ENCODE data around the gene THAP8. TPM values are rescaled to one million over a fixed set of nuclear protein-coding genes. Genes with fewer than 3 reads are reported as not detected.
"Not testable (repeated sequence)": the region's sequence is repeated elsewhere in the genome, so short reads cannot be mapped to it uniquely, and the experiment has no call there.

The THAP8 gene
- total RNA-seq, 1 donor from 2014 or later: 12.9 TPM

DNA sequence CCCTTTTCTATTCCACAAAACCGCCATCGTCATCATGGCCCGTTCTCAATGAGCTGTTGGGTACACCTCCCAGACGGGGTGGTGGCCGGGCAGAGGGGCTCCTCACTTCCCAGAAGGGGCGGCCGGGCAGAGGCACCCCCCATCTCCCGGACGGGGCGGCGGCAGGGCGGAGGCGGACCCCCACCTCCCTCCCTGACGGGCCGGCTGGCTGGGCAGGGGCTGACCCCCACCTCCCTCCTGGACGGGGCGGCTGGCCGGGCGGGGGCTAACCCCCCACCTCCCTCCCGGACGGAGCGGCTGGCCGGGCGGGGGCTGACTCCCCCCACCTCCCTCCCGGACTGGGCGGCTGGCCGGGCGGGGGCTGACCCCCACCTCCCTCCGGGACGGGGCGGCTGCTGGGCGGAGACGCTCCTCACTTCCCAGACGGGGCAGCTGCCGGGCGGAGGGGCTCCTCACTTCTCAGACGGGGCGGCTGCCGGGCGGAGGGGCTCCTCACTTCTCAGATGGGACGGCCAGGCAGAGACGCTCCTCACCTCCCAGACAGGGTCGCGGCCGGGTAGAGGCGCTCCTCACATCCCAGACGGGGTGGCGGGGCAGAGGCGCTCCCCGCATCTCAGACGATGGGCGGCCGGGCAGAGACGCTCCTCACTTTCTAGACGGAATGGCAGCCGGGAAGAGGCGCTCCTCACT is 14.9 kb upstream of the THAP8 start:
- not testable (repeated sequence) for DNase-seq (ENCODE audit: low spot score)

GRCh38 chr19:36067681-36068080 is 13.6 kb upstream of the THAP8 start:
- DNase-seq (ENCODE audit: low spot score): no peak

DNA sequence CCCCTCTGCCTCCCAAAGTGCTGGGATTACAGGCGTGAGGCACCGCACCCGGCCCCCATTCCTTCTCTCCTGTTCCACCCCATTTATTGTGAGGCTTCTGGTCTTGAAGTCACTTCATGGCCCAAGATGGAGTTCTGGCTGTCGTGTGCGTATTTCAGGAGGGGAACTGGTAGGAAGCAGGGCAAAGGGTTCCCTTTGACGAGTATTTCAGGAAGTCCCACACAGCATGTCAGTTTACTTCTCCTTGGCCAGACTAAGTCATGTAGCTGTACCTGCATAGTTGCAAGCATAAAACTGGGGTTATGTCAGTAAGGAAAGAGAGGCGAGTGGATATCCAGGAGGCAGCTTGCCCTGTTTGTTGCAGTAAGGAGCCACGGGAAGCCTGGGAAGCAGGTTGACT is 10.7 kb upstream of the THAP8 start:
- no peak for DNase-seq (ENCODE audit: low spot score)

DNA sequence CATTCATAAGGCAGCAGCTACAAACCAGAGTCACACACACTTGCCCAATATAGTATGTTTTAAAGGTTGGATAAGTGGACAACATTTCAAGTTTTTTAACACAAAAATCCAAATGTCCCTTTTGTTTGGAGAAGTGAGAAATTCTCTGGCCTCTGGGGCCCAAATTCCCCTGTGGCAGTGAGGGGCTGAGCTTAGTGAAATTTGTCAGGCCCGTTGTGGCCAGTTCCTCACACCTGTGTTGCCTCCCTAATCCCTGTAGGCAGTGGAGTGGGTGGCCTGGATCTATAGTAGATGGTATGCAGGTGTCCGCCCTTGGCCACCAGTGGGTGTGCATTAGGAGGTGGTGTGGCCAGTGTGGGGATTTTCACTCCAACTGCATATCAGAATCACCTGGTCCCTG is 7.3 kb upstream of the THAP8 start:
- DNase-seq (ENCODE audit: low spot score): no peak

DNA sequence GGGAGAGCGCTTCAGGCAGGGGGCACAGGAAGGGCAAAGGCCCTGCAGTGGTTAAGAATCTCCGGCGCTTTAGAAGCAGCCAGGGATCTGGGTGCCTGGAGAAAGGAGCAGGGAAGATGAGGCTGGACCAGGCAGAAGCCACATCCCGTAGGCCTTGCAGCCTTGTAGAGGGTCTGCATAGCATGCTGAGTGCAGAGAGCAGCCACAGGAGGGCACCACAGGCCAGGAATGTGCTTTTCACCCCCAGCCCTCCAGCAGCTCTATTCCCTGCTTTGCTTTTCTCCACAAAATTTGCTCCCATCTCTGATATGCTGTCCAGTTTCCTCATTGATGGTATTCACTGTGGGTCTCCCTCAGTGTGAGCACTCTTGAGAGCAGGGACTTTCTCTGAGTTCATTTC is 6.3 kb upstream of the THAP8 start:
- DNase-seq (ENCODE audit: low spot score): no peak

- no peak for DNase-seq (ENCODE audit: low spot score)
Observed at GRCh38 chr19:36059180-36059910, 5.3 kb upstream of the THAP8 start.

DNA sequence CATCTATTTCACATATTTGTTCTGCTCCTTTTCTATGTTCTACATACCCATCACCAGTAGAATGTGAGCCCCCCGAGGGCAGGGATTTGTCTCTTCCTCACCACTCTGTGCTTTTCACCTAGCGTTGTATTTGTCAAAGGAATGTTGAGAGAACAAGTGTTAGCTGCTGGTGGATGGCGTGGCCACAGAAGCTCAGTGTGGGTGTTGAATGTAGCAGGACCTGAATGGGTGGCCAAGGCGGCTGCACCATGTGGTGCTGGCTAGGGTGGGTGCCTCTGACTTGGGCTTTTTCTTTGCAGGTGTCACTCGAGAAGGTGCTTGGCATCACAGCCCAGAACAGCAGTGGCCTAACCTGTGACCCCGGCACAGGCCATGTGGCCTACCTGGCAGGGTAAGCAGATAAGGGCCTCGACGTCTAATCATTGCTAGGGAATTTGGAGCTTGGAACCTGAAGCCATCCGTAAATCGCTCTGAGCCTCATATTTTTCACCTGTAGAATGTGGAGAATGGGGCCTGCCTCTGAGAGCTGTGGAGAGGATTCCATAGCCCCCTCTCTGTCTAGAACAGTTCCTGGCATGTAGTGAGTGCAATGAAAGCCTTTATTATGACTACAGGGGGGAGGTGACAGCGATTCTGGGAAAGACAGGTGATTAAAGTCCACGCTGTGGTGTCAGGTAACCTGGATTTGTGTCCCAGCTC is 4.5 kb upstream of the THAP8 start:
- no peak for DNase-seq (ENCODE audit: low spot score)

GRCh38 chr19:36054733-36055686 is 925 bp upstream of the THAP8 start, which contains the start of gene WDR62:
Gene WDR62 (plus strand): TSS chr19:36054897. CDS start chr19:36054972, 75 bp downstream.
- DNase-seq (ENCODE audit: low spot score): peak; percentile 94

DNA sequence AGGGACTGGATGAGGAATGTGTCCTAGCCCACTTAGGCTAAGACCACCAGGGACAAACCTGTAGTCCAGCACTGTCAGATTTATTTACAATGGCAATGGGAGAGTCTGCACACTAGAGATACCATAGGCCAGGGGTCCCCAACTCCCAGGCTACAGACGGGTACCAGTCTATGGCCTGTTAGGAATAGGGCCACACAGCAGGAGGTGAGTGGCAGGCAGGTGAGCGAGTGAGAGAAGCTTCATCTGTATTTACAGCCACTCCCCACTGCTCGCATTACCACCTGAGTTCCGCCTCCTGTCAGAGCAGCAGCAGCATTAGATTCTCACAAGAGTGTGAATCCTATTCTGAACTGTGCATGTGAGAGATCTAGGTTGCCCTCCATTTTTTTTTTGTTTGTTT is 2.4 kb downstream of the THAP8 start:
- no peak for DNase-seq (ENCODE audit: low spot score)

DNA sequence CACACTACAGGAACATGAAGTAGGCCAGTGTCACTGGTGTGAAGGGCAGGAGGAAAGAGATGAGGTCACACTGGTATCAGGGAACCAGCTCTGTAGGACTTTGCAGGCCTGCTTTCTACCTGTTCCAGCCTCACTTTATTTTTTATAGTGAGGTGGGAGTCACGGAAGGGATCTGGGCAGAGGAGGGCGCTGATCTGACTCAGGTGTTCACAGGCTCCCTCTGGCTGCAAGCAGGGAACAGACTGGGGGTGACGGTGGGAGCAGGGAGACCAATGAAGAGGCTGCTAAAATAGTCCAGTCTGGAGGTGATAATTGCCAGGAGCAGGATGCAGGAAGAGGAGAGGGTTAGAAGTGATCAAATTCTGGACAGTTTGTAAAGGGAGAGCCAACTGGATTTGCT is 2.8 kb downstream of the THAP8 start:
- DNase-seq (ENCODE audit: low spot score): no peak

DNA sequence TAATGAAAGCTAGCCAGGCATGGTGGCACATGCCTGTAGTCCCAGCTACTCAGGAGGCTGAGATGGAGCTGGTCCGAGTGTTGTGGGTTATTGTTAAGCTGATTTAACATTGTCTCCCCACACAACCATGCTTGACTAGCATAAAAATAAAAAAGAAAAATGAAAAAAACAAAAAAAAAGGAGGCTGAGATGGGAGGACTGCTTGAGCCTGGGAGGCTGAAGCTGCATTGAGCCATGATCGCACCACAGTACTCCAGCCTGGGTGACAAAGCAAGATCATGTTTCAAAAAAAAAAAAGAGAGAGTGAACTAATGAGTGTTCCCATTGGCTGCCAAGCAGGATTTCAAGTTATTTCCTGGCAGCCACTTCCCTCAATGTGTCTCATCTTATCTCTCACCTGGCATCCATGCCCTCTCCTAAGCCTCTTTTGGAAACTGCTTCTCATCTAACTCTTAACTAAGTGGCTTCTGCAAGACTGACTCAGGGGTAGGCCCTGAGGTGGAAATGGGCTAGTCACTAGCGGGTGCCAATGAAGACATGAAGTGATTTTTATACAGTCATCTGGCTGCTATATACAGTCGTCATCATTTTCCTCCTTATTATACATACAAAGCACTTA is 4.9 kb downstream of the THAP8 start:
- DNase-seq (ENCODE audit: low spot score): no peak

DNA sequence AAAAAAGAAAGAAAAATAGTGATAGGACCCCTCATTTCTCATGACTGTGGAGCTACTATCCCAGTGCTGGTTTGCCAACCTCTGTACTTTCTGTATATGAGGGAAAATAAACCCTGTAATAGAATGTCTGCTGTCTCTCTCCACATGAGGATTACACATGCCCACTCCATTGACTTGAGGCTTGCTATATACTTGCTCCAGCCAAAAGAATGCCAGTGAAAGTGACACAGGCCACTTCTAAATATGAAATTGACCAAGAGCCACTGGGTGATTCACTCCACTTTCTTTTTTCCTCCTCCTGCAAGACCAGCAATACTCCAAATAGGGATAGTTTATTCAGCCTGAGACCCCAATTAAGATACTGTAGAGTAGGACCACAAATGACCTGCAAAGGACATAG is 6.2 kb downstream of the THAP8 start:
- no peak for DNase-seq (ENCODE audit: low spot score)

GRCh38 chr19:36046443-36047050 is 7.5 kb downstream of the THAP8 start:
- DNase-seq (ENCODE audit: low spot score): no peak

- DNase-seq (ENCODE audit: low spot score): no peak
Observed at GRCh38 chr19:36043952-36044351, 10.1 kb downstream of the THAP8 start.

DNA sequence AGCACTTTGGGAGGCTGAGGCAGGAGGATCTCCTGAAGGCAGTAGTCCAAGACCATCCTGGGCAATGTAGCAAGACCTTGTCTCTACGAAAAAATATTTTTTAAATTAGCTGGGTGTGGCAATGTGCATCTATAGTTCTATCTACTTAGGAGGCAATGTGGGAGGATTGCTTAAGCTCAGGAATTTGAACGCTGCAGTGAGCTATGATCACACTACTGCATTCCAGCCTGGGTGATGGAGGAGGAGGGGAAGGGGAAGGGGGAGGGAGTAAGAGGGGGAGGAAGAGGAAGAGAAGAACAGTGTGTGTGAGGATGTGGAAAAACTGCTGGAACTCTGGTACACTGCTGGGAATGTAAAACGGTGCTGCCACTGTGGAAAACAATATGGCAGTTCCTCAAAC is 12.3 kb downstream of the THAP8 start:
- peak; percentile 31 for DNase-seq (ENCODE audit: low spot score)

DNA sequence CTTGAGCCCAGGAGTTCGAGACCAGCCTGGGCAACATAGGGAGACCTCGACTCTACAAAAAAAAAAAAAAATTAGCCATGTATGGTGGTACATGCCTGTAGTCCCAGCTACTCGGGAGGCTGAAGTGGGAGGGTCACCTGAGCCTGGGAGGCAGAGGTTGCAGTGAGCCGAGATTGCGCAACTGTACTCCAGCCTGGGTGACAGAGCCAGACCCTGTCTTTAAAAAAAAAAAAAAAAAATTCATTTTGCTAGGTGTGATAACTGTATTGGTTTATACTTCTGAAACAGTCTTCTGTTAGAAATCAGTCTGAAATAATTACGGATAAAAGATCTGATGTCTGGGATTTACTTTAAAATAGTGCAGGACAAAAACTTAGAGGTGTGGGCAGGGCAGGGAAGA is 13.0 kb downstream of the THAP8 start:
- not testable (repeated sequence) for DNase-seq (ENCODE audit: low spot score)

DNA sequence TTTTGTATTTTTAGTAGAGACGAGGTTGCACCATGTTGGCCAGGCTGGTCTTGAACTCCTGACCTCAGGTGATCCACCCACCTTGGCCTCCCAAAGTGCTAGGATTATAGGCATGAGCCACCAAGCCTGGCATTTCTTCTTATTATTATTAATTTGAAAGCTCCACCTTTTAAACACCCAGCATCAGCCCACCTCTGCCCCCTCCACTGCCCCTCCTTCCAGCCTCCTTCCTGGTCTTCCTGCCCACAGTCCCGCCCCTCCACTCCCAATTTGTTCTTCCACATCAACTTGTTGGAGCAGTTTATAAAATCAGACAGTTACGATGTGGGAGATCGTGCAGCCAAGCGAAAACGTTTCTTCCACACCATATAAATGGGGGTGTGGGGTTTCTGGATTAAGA is 13.6 kb downstream of the THAP8 start:
- DNase-seq (ENCODE audit: low spot score): no peak

DNA sequence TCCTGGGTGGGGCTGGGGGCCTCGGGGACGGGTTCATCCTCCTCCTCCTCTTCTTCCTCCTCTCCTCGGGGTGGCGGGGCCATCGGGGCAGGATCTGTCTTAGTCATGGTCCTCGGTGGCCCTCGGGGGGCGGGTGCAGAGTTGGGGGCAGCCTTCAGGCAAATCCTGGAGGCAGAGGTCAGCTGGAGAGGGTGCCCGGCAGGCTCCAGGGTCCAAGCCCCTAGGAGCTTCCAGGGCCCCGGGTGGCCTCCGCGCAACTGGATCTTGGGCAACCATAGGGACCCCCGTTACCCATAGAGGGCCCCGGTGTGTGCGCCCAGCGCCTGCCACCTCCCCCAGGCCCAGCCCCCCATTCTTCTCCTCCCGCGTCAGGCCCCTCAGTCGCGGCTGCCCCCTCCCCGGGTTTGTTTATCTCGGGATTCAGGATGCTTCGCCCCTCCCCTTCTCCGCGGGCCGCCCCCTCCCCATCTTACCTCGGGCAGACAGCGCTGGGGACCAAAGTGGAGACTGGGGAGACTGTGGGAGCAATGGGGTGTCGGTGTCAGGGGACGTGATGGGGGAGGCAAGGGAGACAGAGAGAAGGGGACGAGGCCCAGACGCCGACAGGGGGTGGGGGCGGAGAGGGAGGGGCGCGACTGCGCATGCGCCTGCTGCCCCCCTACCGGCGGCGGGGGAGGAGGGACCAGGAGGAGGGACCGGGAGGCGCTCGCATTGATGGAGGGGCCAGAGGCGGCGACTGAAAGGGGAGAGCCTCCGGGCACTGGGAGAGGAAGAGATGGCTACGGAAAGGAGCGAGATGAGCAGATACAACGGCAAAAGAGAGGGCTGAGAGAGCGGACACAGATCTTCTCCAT is 21.6 kb downstream of the THAP8 start, which contains the start of gene CLIP3:
TSS of gene CLIP3 (minus strand) at position 623 of the 854 bp plus-strand sequence. CDS start at position 107, 516 bp downstream.
- peak; percentile 51 for DNase-seq (ENCODE audit: low spot score)

- DNase-seq (ENCODE audit: low spot score): no peak
Observed at GRCh38 chr19:36031308-36031707, 22.8 kb downstream of the THAP8 start.

Measured in mucosa of gallbladder (tissue), 1 donor.